ENCODE results near the gene ZAR1.

GRCh38 chr4:48491514-48492176, 1.6 kb downstream of the ZAR1 start:
- TF ChIP-seq FOXM1 (IDR thresholded peaks at IDR 0.05; ENCODE audit: borderline replicate concordance, low read depth) (no peak), TAF1 (IDR thresholded peaks at IDR 0.05; ENCODE audit: low read depth) (no peak), RAD21 (IDR thresholded peaks at IDR 0.05; ENCODE audit: low read depth) (no peak)

Measured in Ishikawa (cell line).